HG02840 (cell line): ENCODE data around the gene LLPH.
A peak's percentile ranks its signal among the peaks of the same experiment; 100 is the strongest.

Experiments
- ATAC-seq: cut with Tn5 transposase; IDR thresholded peaks from one replicate; pipeline ENCODE4 v1.9.1; 2021; ENCODE audit warnings: mild to moderate bottlenecking, moderate library complexity, moderate number of reproducible peaks; ENCODE audit not compliant: unreplicated experiment, low FRiP score

Gene LLPH

GRCh38 chr12:66107451-66107915 lies 23.1 kb downstream of the LLPH start:
- ATAC-seq = peak; percentile 78

DNA sequence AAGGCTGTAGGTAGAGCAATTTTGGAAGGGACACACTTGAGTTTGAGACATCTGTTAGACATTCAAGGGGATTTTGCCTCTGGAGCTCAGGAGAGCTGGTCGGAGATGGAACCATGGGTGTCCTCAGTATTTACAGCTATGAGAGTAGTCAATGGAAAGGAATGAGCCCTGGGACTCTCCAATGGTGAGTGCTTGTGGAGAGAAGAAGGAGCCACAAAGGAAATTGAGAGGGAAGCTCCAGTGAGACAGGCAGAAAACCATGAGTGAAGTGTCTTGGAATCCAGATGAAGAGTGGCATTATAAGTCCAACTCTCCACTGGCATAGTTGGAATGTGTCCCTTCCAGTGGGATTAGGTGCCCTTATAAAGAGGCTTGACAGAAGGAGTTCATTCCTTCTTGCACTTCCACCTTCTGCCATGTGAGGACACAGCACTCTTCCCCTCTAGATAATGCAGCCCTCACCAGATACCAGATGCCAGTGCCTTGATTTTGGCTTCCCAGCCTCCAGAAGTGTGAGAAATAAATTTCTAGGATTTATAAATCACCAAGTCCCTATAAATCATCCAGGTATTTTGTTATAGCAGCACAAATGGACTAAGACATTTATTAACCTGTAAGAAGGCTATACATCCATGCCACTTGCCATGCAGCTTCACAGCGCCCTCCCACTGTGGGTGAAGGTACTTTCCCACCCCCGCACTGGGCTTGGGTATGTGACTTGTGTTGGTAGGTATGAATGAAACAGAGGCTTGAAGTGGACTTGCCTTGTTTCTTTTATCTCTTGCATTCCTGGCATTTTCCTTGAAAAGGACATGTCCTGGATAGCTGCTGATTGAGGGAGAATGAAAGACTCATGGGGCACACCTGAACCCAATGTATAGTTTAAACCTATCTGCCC lies 27.3 kb downstream of the LLPH start:
- no peak for ATAC-seq

DNA sequence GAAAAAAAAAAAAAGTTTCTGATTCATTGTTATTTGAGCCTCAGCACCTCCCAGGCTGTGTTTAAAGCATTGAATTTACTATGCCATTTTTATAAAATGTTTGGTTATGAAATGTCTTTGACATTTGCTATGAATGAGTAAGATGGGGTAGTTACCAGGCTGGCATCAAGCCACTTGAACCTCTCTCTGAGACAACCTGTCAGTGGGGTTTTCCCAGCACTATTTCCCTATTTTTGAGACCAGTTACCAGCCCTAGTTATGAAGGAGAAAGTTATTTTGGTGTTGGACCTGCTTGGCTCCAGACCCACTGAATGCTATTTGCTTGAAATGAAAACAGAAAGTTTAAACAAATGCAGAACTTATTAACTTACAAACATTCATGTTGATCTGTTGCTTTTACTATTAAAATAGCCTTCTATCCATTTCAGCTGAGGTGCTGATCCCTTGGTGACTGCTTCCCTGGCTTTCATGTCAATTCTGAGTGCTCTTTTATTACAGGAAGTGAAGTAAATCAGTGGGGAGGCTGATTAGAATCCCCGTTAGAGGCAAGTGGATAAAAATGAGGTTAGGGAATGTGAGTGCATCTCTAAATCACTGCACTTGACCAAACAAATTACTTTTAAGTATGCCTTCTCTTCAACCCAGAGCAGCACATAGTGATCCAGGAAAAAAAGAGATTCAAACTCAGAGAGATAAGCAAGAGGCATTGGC lies 37.8 kb downstream of the LLPH start:
- no peak for ATAC-seq

- ATAC-seq = no peak
These were observed 40.4 kb downstream of the LLPH start for GRCh38 chr12:66090157-66090556.

- peak; percentile 62 for ATAC-seq
These were observed 43.1 kb downstream of the LLPH start for GRCh38 chr12:66087365-66087943.

- ATAC-seq = no peak
These were observed 44.6 kb downstream of the LLPH start for GRCh38 chr12:66085998-66086397.

DNA sequence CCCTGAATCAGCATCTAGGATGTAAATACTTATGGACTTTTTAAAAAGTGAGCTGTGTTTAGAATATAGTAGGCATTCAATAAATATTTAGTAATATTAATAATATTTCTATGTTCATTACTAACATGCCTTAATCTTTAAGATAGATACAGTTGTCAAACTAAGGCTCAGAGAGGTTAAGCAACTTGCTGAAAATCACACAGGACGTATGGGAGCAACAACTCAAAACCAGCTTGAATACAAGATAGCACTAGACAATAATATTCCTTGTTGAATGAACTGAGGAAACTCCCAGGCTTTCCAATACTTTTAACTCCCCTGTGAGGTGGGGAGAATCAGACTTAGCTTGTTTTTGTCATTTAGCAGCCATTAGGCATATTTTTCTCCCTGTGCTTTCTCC lies 45.3 kb downstream of the LLPH start:
- ATAC-seq = no peak

GRCh38 chr12:66083766-66084165 lies 46.8 kb downstream of the LLPH start:
- ATAC-seq = no peak

GRCh38 chr12:66082744-66083143 lies 47.8 kb downstream of the LLPH start:
- ATAC-seq = no peak

GRCh38 chr12:66080791-66081190 lies 49.8 kb downstream of the LLPH start:
- ATAC-seq = no peak

DNA sequence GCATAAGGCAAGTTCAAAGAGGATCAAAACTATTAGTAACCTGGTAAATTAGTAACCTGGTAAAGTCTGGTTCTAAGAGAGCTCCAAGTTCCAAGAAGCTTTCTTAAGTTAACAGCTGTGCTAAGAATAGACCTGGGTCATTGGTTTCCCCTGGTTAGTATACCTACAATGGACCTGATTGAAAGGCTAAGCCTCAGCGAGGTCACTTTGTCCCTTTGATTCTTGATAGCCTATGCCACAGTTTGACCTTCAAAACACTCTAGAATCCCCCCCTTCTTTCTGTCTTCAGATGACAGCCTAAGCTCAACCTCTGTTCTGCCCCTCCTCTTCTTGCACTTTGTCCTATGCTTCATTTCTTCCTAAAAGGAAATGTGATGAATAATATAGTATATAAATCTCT lies 53.0 kb downstream of the LLPH start:
- no peak for ATAC-seq

DNA sequence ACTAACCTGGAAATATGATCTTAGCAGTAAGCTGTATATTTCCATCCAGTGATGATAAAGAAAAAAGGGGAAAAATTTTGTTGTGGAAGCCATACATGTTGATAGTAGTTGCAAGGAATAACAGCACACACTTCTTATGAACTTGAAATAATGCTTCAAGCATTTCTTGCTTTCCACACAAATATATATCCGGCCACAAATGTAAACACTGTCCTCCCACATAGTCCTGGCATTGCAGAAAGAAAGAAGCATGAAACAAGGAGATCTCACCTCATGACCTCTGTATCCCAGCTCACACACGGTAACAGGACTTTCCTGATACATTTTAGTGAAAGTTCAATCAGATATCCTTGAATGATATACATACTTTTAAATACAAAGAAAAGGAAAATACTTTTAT lies 56.0 kb downstream of the LLPH start:
- no peak for ATAC-seq

DNA sequence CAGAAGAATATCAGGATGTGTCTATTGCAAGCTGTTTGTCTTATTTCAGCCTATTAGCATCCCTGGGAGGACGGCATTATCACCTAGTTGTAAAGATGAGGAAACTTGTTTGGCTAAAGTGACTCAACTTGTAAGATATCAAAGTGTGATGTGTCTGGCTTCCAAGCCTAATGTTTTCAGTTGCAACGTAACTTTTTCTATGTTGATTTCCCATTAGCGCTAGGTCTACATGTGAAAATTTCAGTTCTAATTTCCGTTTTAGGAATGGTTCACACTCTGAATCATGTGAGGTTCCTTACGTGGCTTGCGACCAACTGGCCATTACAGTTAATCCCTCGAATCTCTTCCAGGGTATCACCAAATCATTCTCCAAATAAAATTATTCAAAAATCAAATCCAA lies 58.0 kb downstream of the LLPH start:
- peak; percentile 29 for ATAC-seq

DNA sequence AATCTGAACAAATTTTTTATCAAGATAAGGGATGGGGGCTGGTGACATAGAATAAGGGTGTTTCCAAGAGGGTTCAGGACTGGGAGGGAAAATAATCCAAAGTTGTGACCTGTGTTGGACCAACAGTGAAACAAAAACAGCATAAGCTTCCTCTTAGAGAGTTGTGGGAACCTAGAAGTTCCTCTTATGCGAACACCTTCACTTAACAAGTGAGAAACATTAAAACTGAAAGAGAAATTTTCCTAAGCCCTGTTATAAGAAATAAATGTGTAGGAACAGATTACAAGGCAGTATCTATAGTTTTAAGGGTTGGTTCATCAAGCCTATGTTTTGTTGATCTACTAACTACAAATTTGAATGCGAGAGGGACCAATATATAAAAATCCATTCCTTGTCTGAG lies 58.4 kb downstream of the LLPH start:
- peak; percentile 52 for ATAC-seq

DNA sequence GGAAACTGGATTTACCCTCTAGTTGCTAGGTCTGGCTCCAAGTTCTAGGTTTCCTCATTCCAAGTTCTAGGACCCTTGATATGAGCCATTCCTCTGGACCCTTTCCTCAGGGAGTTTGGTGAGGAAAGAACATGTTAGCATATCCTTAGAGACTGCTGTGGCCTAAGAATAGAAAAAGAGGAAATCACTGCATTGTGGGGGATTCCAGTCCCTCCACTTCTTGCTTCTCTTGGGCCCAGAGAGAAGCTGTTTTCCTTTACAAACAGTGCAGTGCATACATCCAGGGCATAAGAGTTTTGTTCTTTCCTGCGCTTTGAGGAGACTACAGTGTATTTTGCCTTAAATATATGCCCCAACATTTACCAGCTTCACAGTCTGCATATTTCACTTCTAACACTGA lies 59.0 kb downstream of the LLPH start:
- no peak for ATAC-seq

GRCh38 chr12:66070378-66071120 lies 60.0 kb downstream of the LLPH start:
- ATAC-seq = no peak

GRCh38 chr12:66066929-66067523 lies 63.5 kb downstream of the LLPH start:
- ATAC-seq = no peak
